OCI-LY3 (cell line): Measurements from ENCODE around the gene ETV6.
A peak's percentile ranks its signal among the peaks of the same experiment; 100 is the strongest.

Experiments used
- H2AFZ ChIP-seq: fragments of 200-600, 300-600 bp; shearing (Covaris generic); 2 replicates; pipeline ENCODE4 v1.6.0; 2014; ENCODE audit warnings: antibody characterized with exemption, low read depth, low read length
- H3K27ac ChIP-seq: fragments of 200-600, 300-600 bp; sonication (generic); 2 replicates; pipeline ENCODE4 v1.5.1; 2014; ENCODE audit warnings: mild to moderate bottlenecking, low read length, moderate library complexity, mixed read lengths
- H3K27me3 ChIP-seq: fragments of 200-600, 300-600 bp; sonication (generic); 2 replicates; pipeline ENCODE4 v1.6.1; 2014; ENCODE audit warnings: low read depth, low read length, mixed read lengths
- H3K36me3 ChIP-seq: fragments of 200-600, 300-600 bp; sonication (generic); replicated peaks from 2 replicates; pipeline ENCODE3; 2014; ENCODE audit warnings: low read depth, low read length, mixed read lengths
- H3K4me1 ChIP-seq: fragments of 300-600, 200-600 bp; sonication (generic); 2 replicates; pipeline ENCODE4 v1.6.1; 2014; ENCODE audit warnings: low read length, mixed read lengths
- H3K4me2 ChIP-seq: fragments of 200-600, 300-600 bp; sonication (generic); 2 replicates; pipeline ENCODE4 v1.6.1; 2014; ENCODE audit warnings: low read length, mixed read lengths
- H3K4me3 ChIP-seq: fragments of 300-600, 200-600 bp; sonication (generic); 2 replicates; pipeline ENCODE4 v1.5.1; 2014; ENCODE audit warnings: antibody characterized with exemption, mild to moderate bottlenecking, low read length, moderate library complexity
- H3K79me2 ChIP-seq: fragments of 300-600, 200-600 bp; shearing (Covaris generic); 2 replicates; pipeline ENCODE4 v1.6.1; 2014; ENCODE audit warnings: mild to moderate bottlenecking, low read length, mixed read lengths
- H3K9ac ChIP-seq: fragments of 300-600, 200-600 bp; shearing (Covaris generic); 2 replicates; pipeline ENCODE4 v1.6.0; 2014; ENCODE audit warnings: mild to moderate bottlenecking, low read length, moderate library complexity
- H3K9me3 ChIP-seq: fragments of 200-600, 300-600 bp; shearing (Covaris generic); 2 replicates; pipeline ENCODE4 v1.6.1; 2014; ENCODE audit warnings: low read length, mixed read lengths; ENCODE audit not compliant: insufficient read depth
- H4K20me1 ChIP-seq: fragments of 200-600, 300-600 bp; sonication (generic); 2 replicates; pipeline ENCODE4 v1.6.1; 2016; ENCODE audit warnings: low read length, mixed read lengths; ENCODE audit not compliant: insufficient read depth
- CTCF ChIP-seq: fragments of 200-600, 300-600 bp; sonication (generic); IDR thresholded peaks from 2 replicates; pipeline ENCODE4 v1.5.1; 2014; ENCODE audit warnings: antibody characterized with exemption, low read length, low read depth
- EZH2phosphoT487 ChIP-seq: fragments of 200-600 bp; shearing (Covaris generic); IDR thresholded peaks from 2 replicates; pipeline ENCODE4 v1.6.1; 2018; ENCODE audit warnings: antibody characterized with exemption, mixed run types, low read depth

ETV6 gene

GRCh38 chr12:11765421-11765816 is 115.9 kb downstream of the ETV6 start:
- Histone ChIP-seq H3K9me3 (no peaks in the 10 kb centered on the region), H3K27ac (peak overlapping the region; percentile 96), H3K27me3 (no peaks in the 10 kb centered on the region), H3K4me1 (peaks cover 100% of the 10 kb centered on the region), H4K20me1 (no peaks in the 10 kb centered on the region), H3K9ac (peak overlapping the region; percentile 86), H3K79me2 (peaks cover 78% of the 10 kb centered on the region), H2AFZ (no peak overlapping the region), H3K4me2 (peak overlapping the region; percentile 66), H3K36me3 (peaks cover 12% of the 10 kb centered on the region), H3K4me3 (peak overlapping the region; percentile 40)
- TF ChIP-seq CTCF (no peak), EZH2phosphoT487 (no peak)

GRCh38 chr12:11765817-11766794 is 116.6 kb downstream of the ETV6 start:
- Histone ChIP-seq H4K20me1 (no peaks in the 10 kb centered on the region), H3K36me3 (peaks cover 12% of the 10 kb centered on the region), H3K9ac (peak overlapping the region; percentile 86), H3K4me2 (peak overlapping the region; percentile 66), H3K9me3 (no peaks in the 10 kb centered on the region), H3K27ac (peak overlapping the region; percentile 96), H2AFZ (no peak overlapping the region), H3K4me1 (peaks cover 100% of the 10 kb centered on the region), H3K27me3 (no peaks in the 10 kb centered on the region), H3K4me3 (peak overlapping the region; percentile 47), H3K79me2 (peaks cover 78% of the 10 kb centered on the region)
- no peak for TF ChIP-seq CTCF
- TF ChIP-seq EZH2phosphoT487 = no peak

DNA sequence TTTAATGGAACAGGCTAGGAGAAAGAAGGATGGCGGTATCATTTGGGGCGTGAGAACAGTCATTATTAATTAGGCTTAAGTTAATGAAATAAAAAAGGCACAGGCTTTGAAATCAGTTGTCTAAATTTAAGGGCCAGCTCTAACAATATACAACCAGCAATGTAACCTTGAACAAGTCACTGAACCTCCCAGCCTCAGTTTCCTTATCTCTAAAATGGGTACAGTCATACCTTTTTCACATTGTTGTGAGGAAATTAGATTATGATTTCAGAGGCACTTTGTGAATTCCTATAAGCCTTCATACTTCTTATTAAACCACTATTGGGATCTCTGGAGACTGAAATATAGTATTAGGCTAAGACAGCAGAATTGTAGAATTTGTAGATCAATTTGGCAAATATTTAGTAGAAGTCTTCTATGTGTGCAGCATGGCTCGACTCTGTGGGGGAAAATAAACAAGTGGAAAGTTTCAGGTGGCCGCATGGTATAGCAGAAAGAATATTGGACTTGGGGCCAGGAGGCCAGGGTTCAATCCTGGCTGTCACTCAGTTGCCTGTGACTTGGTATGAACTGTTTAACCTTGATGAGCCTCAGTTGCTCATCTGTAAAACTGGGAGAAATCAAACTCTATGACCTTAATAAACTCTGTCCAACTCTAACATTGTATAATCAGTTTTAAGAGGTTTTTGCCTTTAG is 117.7 kb downstream of the ETV6 start:
- Histone ChIP-seq H3K79me2 (peaks cover 76% of the 10 kb centered on the region), H3K9ac (peak overlapping the region; percentile 86), H3K4me3 (peak overlapping the region; percentile 47; the same call in 1 of the 2 replicates), H3K4me2 (peak overlapping the region; percentile 66), H4K20me1 (no peaks in the 10 kb centered on the region), H3K4me1 (peaks cover 100% of the 10 kb centered on the region), H2AFZ (no peak overlapping the region), H3K9me3 (no peaks in the 10 kb centered on the region), H3K27me3 (no peaks in the 10 kb centered on the region), H3K36me3 (peaks cover 6% of the 10 kb centered on the region), H3K27ac (peak overlapping the region; percentile 96)
- TF ChIP-seq EZH2phosphoT487 (no peak), CTCF (no peak)

DNA sequence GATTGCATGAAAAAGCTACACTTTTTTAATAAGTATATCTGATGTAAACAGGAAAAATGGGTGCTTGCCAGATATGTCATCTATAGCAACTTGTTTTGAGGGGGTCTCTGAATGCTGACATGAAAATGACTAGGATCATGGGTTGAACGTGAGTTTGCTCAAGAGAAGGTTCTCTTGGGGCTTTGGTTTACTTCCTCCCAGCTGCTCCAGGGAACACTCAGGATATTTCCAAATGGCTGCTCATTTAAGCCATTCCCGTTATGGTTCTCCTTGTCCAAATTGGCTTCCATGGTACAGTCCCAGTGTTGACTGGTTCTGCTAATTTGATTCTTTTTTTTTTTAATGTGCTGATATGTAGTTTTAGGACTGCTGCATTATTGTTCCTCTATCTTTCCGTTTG is 118.3 kb downstream of the ETV6 start:
- Histone ChIP-seq H3K36me3 (peaks cover 6% of the 10 kb centered on the region), H2AFZ (no peak overlapping the region), H3K9me3 (no peaks in the 10 kb centered on the region), H3K4me3 (peak overlapping the region; percentile 6; the same call in 1 of the 2 replicates), H3K27ac (peak overlapping the region; percentile 96), H3K4me2 (peak overlapping the region; percentile 66), H3K27me3 (no peaks in the 10 kb centered on the region), H3K9ac (peak overlapping the region; percentile 86), H3K79me2 (peaks cover 79% of the 10 kb centered on the region), H3K4me1 (peaks cover 100% of the 10 kb centered on the region), H4K20me1 (no peaks in the 10 kb centered on the region)
- TF ChIP-seq EZH2phosphoT487 = no peak
- TF ChIP-seq CTCF = no peak
